Tongue (tissue), 3 donors: ENCODE results near the gene SETD6. TPM values are rescaled to one million over a fixed set of nuclear protein-coding genes. Genes with fewer than 3 reads are reported as not detected.
A peak's percentile ranks its signal among the peaks of the same experiment; 100 is the strongest.
"Not testable (repeated sequence)": the region's sequence is repeated elsewhere in the genome, so short reads cannot be mapped to it uniquely, and the experiment has no call there.

Experiments
- DNase-seq: peaks from one replicate; pipeline ENCODE4 v3.0.0-alpha.2; 2015
- small RNA-seq: library from RNA; depleted of rRNA; stranded (forward); fragments of <200 nt; gene quantifications from one replicate; pipeline ENCODE3, GENCODE V24; 2014; ENCODE audit warnings: low replicate concordance
- total RNA-seq: library from RNA; depleted of rRNA; stranded (reverse); fragments of >200 nt; gene quantifications from one replicate; pipeline ENCODE4 v1.2.3, GENCODE V29; 2014

The SETD6 gene
- total RNA-seq, 1 donor from 2014 or later = 16.2 TPM

- no peak for DNase-seq
Measured at GRCh38 chr16:58537124-58537906, 22.0 kb downstream of the SETD6 start.

GRCh38 chr16:58541711-58542110, 26.4 kb downstream of the SETD6 start:
- DNase-seq = no peak

GRCh38 chr16:58542291-58542690, 27.0 kb downstream of the SETD6 start:
- no peak for DNase-seq

GRCh38 chr16:58543685-58544084, 28.4 kb downstream of the SETD6 start:
- no peak for DNase-seq

- no peak for DNase-seq
Measured at GRCh38 chr16:58548378-58548777, 33.1 kb downstream of the SETD6 start.

- no peak for DNase-seq
Measured at GRCh38 chr16:58551496-58551895, 36.2 kb downstream of the SETD6 start.

GRCh38 chr16:58556678-58557077, 41.4 kb downstream of the SETD6 start:
- DNase-seq = no peak

GRCh38 chr16:58563235-58563634, 47.9 kb downstream of the SETD6 start:
- no peak for DNase-seq

GRCh38 chr16:58563775-58564174, 48.5 kb downstream of the SETD6 start:
- DNase-seq = no peak

GRCh38 chr16:58565697-58566096, 50.4 kb downstream of the SETD6 start:
- not testable (repeated sequence) for DNase-seq

Small RNAs within 50 kb of the gene (small RNA-seq; reads per million reads assigned to genes)
- not detected for gene RNU6-103P
- 14.9 reads per million, percentile 94 among the genes with 10 or more reads in this experiment for gene SNORA46
- not detected for gene SNORA50A

Other genes starting within 250 kb of the SETD6 start
- gene PRSS54, start 220.5 kb upstream of the SETD6 start, total RNA-seq = not detected
- 4.3 TPM for gene GINS3, start 123.0 kb upstream of the SETD6 start, total RNA-seq
- 14.2 TPM for gene NDRG4, start 15.4 kb upstream of the SETD6 start, total RNA-seq
- gene CNOT1, start 114.3 kb downstream of the SETD6 start, total RNA-seq = 165 TPM
- gene SLC38A7, start 169.3 kb downstream of the SETD6 start, total RNA-seq = 10.4 TPM
- 71.1 TPM for gene GOT2, start 218.8 kb downstream of the SETD6 start, total RNA-seq